ENCODE measurements around the gene ADAMTS14.

DNA sequence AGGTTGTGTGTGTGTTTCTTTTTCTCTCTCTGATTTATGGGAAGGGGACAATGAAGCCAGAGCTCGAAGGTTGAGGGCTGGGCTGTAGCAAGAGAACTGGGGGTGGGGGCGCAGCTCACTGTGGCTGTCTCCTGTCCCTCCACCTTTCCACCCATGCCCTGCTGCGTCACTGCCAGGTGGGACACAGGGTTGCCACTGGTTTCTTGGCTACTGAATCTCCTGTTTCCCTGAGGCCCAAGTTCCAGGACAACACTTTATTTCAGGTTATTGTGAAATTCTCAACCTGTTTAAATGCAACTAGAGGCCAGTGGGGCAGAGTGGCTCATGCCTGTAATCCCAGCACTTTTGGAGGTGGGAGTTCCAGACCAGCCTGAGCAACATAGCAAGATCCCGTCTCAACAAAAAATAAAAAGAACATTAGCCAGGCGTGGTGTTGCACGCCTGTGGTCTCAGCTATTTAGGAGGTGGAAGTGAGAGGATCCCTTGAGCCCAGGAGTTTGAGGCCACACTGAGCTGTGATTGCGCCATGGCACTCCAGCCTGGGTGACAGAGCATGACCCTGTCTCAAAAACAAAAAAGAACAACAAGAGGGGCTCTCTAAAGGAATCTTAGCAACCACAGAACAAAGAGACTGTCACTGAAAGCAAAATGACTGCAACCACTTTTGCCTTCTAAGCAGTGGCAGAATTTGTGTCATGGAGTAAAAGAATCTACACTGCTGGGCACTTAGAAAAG lies 90.3 kb downstream of the ADAMTS14 start:
- TF ChIP-seq TARDBP (IDR thresholded peaks at IDR 0.05) (no peak), ELF4 (IDR thresholded peaks at IDR 0.05) (no peak)
- TF ChIP-seq, protein P1, sequence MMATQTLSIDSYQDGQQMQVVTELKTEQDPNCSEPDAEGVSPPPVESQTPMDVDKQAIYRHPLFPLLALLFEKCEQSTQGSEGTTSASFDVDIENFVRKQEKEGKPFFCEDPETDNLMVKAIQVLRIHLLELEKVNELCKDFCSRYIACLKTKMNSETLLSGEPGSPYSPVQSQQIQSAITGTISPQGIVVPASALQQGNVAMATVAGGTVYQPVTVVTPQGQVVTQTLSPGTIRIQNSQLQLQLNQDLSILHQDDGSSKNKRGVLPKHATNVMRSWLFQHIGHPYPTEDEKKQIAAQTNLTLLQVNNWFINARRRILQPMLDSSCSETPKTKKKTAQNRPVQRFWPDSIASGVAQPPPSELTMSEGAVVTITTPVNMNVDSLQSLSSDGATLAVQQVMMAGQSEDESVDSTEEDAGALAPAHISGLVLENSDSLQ (IDR thresholded peaks at IDR 0.05): no peak

Measured in HEK293T (cell line).